A673 (cell line): Measurements from ENCODE around the gene LRP1. TPM values are rescaled to one million over a fixed set of nuclear protein-coding genes. Genes with fewer than 3 reads are reported as not detected.

Source experiments
- BruUV-seq: library from RNA; stranded (reverse); fragments of 400-500 nt; replicated peaks from 2 replicates; lab custom pipeline; 2021; lab: Mats Ljungman, UMichigan
- CTCF ChIA-PET: fragments of 300-600 bp; sonication (Branson Sonifier 250); formaldehyde crosslinking; loops from one replicate; lab custom pipeline; 2022; ENCODE audit warnings: antibody characterized with exemption; lab: Charles Lee
- POLR2A ChIA-PET: fragments of 300-600 bp; sonication (Branson Sonifier 250); formaldehyde crosslinking; loops from one replicate; lab custom pipeline; 2022; ENCODE audit warnings: antibody characterized with exemption; ENCODE audit not compliant: low non-redundant PET; lab: Charles Lee
- DNase-seq: peaks from one replicate; pipeline ENCODE4 v3.0.0-alpha.2; 2015; ENCODE audit warnings: low spot score
- H3K27ac ChIP-seq: fragments of 200-600 bp; sonication (generic); 2 replicates; pipeline ENCODE4 v1.5.1; 2016; ENCODE audit warnings: mixed run types, low read depth, mild to moderate bottlenecking, mixed read lengths, antibody characterized with exemption, low read length; ENCODE audit not compliant: poor library complexity, severe bottlenecking
- H3K27me3 ChIP-seq: fragments of 200-600 bp; sonication (generic); replicated peaks from 2 replicates; pipeline ENCODE4 v1.6.1; 2017; ENCODE audit warnings: mixed run types, low read depth, mild to moderate bottlenecking, mixed read lengths, antibody characterized with exemption, low read length; ENCODE audit not compliant: insufficient read depth, poor library complexity
- H3K36me3 ChIP-seq: fragments of 200-600 bp; sonication (generic); 2 replicates; pipeline ENCODE4 v1.6.1; 2016; ENCODE audit warnings: mixed run types, mild to moderate bottlenecking, mixed read lengths, antibody characterized with exemption, low read length; ENCODE audit not compliant: insufficient read depth, poor library complexity, severe bottlenecking
- H3K4me1 ChIP-seq: fragments of 200-600 bp; sonication (generic); 2 replicates; pipeline ENCODE4 v1.6.1; 2017; ENCODE audit warnings: mixed run types, mild to moderate bottlenecking, mixed read lengths, antibody characterized with exemption, low read length; ENCODE audit not compliant: insufficient read depth, poor library complexity, severe bottlenecking
- H3K4me3 ChIP-seq: fragments of 200-600 bp; sonication (generic); 2 replicates; pipeline ENCODE4 v1.5.1; 2016; ENCODE audit warnings: low read depth, mixed run types, mild to moderate bottlenecking, mixed read lengths, low read length; ENCODE audit not compliant: poor library complexity, severe bottlenecking
- H3K9me3 ChIP-seq: fragments of 200-600 bp; sonication (generic); 2 replicates; pipeline ENCODE4 v1.6.1; 2016; ENCODE audit warnings: mixed run types, low read depth, mild to moderate bottlenecking, mixed read lengths, antibody characterized with exemption, low read length; ENCODE audit not compliant: poor library complexity, severe bottlenecking
- EZH2 ChIP-seq: fragments of 200-600 bp; sonication (generic); IDR thresholded peaks from 2 replicates; pipeline ENCODE4 v1.6.1; 2017; ENCODE audit warnings: borderline replicate concordance, low read depth, mild to moderate bottlenecking, mixed read lengths, antibody characterized with exemption, low read length; ENCODE audit not compliant: poor library complexity, severe bottlenecking
- intact Hi-C: fragments of 100-400 bp; cut with micrococcal nuclease; formaldehyde crosslinking; loops from one replicate; pipeline ENCODE4 v1.10.0; 2022; ENCODE audit not compliant: unreplicated experiment
- total RNA-seq: library from RNA; stranded (reverse); gene quantifications from 2 replicates; pipeline ENCODE4 v1.2.3, GENCODE V29; 2021
- TF ChIP-seq, protein P1 (sequence below): fragments of 300-800, 200-600 bp; sonication (generic); conservative IDR thresholded peaks from 2 replicates; pipeline ENCODE4 v1.5.1; 2017; ENCODE audit warnings: low read depth, mild to moderate bottlenecking, antibody characterized with exemption, low read length, moderate library complexity, mixed read lengths

Gene LRP1
- total RNA-seq, 1 experiment from 2014 or later: 31.0 TPM

DNA sequence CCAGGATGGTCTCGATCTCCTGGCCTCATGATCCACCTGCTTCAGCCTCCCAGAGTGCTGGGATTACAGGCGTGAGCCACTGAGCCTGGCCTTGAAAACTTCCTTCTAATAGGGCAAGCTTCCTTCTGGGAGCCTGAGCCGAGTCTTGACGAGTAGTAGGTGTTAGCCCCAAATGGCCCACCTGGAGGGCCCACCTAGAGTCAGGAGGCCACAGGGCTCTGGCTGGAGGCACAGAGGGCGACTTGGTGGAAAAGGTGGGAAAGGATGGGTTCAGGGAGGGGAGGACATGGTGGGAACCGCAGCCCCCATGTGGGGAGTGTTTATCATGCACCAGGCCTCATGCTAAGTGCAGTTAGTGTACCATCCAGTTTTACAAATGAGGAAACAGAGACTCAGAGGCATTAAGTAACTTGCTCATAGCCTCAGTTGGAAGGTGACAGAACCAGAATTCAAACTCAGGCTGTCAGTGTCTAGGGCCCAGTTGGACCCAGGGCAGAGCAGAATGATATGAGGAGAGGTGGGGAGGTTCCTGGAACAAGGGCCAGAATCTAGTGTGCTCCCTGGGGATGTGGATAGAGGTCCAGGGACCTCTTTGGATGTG, 22.2 kb downstream of the LRP1 start:
- Histone ChIP-seq H3K36me3 (peaks cover 10% of the 10 kb centered on the region), H3K4me3 (no peak overlapping the region), H3K27ac (no peak overlapping the region), H3K4me1 (no peaks in the 10 kb centered on the region), H3K9me3 (no peaks in the 10 kb centered on the region), H3K27me3 (no peaks in the 10 kb centered on the region)
- TF ChIP-seq, protein P1, sequence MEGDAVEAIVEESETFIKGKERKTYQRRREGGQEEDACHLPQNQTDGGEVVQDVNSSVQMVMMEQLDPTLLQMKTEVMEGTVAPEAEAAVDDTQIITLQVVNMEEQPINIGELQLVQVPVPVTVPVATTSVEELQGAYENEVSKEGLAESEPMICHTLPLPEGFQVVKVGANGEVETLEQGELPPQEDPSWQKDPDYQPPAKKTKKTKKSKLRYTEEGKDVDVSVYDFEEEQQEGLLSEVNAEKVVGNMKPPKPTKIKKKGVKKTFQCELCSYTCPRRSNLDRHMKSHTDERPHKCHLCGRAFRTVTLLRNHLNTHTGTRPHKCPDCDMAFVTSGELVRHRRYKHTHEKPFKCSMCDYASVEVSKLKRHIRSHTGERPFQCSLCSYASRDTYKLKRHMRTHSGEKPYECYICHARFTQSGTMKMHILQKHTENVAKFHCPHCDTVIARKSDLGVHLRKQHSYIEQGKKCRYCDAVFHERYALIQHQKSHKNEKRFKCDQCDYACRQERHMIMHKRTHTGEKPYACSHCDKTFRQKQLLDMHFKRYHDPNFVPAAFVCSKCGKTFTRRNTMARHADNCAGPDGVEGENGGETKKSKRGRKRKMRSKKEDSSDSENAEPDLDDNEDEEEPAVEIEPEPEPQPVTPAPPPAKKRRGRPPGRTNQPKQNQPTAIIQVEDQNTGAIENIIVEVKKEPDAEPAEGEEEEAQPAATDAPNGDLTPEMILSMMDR: no peak
- TF ChIP-seq EZH2: no peak
- CTCF ChIA-PET: interaction anchor here (0.5 kb wide), 1 partner anchor 1385 kb away, joined by 4 read pairs; no protein-coding TSS in a partner anchor
- POLR2A ChIA-PET: no interaction called here
- no TSS peak for BruUV-seq
- intact Hi-C loops: no loop called here
- DNase-seq: no peak

DNA sequence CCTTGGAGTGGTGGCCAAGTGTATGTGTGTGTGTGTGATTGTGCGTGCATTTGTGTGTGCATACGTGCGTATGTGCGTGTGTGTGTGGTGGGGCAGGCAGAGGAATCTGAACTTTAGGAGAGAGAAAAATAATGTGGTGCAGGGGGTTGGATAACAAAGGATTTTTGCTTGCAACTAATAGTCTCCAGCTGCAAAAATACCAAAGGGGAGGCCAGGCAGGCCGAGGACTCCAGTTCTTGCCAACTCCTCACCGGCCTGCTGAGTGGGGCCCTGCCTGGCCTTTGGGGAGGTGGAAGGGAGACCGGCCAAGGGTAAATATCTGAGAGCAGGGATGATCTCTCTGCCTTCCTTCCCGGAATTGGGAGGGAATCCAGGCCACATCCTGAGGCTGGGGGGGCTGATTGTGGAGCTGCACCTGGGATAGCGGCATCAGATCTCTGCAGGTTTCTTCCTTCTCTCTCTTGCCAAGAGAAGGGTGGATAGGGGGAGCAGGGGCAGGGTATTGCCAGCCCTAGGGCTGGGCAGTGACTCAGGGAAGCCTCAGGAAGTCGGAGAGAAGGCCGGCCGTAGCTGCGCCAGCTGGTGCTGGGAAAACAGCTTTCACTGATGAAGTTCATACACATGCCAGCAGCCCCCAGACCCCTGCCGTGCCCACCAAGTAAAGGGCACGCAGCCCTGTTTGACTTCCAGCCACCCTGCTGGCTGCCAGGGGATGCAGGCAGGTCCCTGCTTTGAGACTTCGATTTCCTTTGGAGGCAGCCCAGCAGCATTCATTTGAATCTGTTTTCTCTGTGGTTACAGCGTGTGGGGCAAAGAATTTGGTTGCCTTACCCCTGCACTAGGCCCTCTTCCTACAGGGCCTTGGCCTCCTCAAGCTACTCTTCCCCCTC, 23.7 kb downstream of the LRP1 start:
- ChIA-PET CTCF (no interaction called here), POLR2A (no interaction called here)
- Histone ChIP-seq H3K4me3 (no peak overlapping the region), H3K4me1 (no peaks in the 10 kb centered on the region), H3K36me3 (peaks cover 6% of the 10 kb centered on the region), H3K27ac (no peak overlapping the region), H3K9me3 (no peaks in the 10 kb centered on the region), H3K27me3 (no peaks in the 10 kb centered on the region)
- no TSS peak for BruUV-seq
- no peak for TF ChIP-seq EZH2
- TF ChIP-seq, protein P1: no peak
- intact Hi-C loops: no loop called here
- DNase-seq: no peak

DNA sequence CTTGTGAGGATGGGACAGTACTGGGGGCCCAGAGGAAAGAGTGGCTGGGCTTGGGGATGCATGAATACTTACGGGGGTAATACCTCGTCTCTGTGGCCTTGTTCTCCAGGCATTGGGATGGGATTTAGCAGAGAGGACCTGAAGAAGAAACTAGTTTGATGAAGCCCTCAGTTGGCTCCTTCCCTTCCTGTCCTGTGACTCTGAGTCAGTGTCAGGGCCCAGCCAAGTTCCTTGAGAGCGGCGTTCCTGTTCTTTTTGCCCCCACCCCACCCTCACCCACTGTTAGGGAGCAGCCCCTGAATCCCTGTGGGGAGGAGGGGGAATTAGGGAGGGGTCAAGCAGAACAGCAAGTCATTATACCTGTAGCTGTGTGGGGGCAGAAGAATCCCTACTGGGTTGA, 24.4 kb downstream of the LRP1 start:
- no peaks in the 10 kb centered on the region for H3K27me3 ChIP-seq
- no TSS peak for BruUV-seq
- H3K36me3 ChIP-seq: peaks cover 6% of the 10 kb centered on the region
- intact Hi-C loops: no loop called here
- no peak overlapping the region for H3K4me3 ChIP-seq
- no peak for DNase-seq
- ChIA-PET CTCF (no interaction called here), POLR2A (no interaction called here)
- no peak overlapping the region for H3K27ac ChIP-seq
- H3K4me1 ChIP-seq: no peaks in the 10 kb centered on the region
- no peaks in the 10 kb centered on the region for H3K9me3 ChIP-seq
- TF ChIP-seq, protein P1: no peak
- TF ChIP-seq EZH2: no peak
